Stimulated activated CD4-positive, alpha-beta T cell treated with anti-CD3 and anti-CD28 coated beads, Interleukin-2, amount 100 ng/mL, for 48 hours (primary cell): ENCODE measurements around the gene GLG1.
"Not testable (repeated sequence)": the region's sequence is repeated elsewhere in the genome, so short reads cannot be mapped to it uniquely, and the experiment has no call there.

Experiments used
- DNase-seq, 2 donors: peaks; one replicate each; pipeline ENCODE4 v3.0.0-alpha.2; 2020

GLG1 gene

DNA sequence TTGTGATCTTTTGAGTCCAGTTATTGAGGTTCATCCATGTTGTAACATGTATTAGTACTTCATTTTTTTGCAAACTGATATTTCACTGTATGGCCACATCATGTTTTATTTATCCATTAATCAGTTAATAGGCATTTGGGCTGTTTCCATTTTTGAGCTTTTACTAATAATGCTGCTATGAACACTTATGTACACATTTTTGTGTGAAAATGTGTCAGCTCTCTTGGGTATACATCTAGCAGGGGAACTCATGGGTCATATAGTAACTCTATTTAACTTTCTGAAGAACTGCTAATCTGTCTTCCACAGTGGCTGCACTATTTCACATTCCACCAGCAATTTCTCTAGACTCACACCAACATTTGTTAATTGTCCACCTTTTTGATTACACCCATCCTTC is 82.0 kb downstream of the GLG1 start:
- DNase-seq, result no peak

DNA sequence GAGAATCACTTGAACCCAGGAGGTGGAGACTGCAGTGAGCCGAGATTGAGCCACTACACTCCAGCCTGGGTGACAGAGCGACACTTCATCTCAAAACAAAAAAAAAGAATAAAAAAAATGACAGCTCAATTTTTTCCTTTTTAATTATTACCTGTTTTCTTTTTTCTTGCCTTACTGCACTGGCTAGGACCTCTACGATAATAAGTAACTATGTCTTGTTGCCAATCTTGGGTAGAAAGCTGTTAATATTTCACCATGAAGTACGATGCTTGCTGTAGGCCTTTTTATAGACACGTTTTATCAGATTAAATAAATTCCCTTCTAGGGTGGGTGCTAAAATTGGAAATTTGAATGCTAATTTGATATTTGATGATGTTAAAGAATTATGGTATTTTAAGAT is 82.8 kb downstream of the GLG1 start:
- no peak for DNase-seq

DNA sequence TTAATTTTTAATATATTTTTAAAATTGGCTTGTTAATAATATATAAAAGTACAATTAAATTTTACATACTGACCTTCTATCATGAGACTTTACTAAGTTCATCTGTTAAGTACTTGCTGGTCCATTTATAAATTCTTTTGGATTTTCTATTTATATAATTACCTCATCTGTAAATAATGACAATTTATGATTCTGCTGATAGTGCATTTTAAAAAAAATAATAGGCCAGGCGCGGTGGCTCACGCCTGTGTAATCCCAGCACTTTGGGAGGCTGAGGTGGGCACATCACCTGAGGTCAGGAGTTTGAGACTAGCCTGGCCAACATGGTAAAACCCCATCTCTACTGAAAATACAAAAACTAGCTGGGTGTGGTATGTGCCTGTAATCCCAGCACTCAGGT is 83.2 kb downstream of the GLG1 start:
- DNase-seq, result not testable (repeated sequence)

DNA sequence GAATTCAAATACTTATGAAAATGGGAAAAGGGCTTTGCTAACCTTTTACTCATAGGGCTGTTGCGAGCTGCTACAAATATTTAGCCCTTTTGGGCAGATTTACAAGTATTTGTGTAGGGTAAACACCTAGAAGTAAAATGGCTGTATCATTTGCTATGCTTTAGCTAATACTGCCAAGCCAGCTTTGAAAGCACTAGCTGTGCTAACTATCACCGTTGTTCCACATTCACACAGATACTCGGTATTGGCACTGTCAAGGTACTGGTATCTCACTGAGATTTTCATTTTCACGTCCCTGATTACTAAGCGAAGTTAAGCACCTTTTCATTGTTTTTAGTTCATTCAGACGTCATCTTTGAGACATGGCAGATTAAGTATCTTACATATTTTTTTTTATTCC is 84.8 kb downstream of the GLG1 start:
- DNase-seq, result no peak

DNA sequence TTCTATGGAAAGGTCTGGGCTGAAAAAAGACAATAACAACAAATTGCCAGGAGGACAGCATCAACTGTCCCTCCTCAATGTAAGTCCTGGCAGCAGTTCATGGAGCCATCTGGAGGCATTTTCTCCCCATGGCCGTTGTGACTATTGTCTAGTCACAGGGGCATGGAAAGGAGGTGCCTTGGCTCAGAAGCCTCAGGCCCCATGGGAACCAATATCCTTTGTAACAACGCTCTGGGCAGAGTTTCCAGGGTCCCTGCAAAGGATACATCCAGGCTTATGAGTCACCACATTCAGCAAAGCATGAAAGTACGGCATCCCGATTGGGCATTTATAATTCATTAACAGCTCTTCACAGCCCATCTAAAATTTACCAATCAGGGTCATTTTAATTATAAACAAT is 85.2 kb downstream of the GLG1 start:
- DNase-seq, result no peak

DNA sequence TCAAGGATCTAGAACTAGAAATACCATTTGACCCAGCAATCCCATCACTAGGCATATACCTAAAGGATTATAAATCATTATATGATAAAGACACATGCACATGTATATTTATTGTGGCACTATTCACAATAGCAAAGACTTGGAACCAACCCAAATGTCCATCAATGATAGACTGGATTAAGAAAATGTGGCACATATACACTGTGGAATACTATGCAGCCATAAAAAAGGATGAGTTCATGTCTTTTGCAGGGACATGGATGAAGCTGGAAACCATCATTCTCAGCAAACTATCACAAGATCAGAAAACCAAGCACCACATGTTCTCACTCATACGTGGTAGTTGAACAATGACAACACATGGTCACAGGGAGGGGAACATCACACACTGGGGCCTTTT is 88.0 kb downstream of the GLG1 start:
- not testable (repeated sequence) for DNase-seq

DNA sequence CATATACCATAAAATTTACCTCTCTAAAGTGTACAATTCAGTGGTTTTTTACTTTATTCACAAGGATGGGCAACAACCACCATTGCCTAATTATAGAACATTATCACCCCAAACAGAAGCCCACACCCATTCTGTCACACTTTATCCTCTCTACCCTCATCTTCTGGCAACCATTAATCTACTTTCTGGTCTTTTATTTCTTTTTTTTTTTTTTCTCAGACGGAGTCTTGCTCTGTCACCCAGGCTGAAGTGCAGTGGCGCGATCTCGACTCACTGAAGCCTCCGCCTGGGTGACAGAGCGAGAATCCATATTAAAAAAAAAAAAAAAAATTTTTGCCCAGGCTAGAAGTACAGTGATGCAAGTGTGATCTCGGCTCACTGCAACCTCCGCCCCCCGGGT is 95.0 kb downstream of the GLG1 start:
- DNase-seq, result no peak

DNA sequence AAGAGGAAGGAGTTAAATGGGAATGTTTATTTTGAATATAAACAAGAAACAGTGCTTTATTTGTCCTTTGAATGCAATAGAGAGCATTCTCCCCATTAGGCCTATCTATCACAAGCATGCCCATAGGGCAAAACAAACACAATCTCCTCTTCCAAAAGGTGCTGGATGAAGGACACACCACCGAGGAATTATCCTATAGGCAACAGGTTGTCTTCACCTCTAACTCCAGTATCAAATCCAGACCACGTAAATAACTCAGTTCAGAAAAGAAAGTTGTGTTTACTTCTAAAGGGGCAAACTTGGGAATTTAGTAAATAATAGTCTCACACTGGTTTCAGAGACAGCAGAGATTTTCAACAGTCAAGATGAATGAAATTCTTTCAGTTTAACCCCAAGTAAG is 101.9 kb downstream of the GLG1 start:
- no peak for DNase-seq

DNA sequence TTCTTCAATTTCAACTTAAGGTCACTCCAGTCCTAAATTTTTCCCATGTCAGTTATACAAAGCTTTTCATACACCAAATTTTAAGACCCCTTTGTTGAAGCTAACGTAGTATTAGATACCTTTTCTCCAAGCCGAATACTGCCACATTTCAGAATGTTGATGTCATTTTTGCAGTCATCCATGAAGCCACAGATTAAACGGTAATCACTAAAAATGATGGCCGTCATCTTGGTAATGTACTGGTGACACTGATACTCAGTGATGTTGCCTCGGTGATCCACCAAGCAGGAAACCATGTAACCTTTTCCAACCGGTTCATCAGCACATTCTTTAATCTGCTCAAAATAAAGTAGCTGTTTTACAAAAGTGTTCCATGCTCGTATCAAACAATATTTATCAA is 103.5 kb downstream of the GLG1 start:
- no peak for DNase-seq

DNA sequence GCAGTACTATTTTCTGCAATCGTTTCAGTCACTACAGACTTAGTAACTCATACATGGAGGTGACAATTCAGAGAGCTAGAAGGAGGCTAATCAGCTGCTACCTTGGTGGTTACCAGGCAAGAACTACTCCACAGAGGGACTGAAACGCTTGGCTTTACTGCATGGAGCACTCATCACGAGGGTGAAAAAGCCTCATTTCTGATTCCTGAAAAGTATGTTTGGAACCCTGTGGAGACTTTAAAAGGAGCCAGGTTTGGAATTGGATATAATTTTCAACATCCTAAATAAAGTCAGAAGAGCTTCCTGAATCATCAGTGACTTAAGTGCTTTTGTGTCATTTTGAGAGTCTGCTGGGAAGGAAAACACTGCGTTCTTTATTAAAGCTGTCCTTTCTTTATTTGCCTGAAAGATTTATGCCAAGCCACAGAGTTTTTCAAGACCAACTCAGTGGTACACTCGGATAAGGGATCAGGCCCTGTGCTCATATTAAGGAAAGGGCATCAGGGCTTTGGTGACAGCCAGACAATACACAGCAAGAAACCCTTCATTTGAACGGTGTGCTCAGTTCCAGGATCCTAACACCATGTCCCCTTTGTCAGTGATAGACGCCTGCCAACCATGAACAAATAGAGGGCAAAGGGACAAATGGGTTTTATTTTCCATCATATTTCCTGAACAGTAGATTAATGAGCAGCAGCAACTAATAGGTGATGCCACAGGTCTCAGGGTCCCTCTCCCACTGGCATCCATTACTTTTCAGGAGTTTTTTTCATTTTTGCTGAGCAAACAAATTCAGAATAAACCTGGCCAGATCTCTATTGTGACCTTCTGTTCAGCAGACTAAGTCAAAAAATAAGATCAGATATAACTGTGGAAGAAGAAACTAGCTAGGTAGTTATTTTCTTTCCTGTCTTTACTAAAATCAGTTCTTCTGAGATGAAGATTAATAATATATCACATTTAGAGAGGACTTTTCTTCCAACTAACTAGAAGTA is 105.1 kb downstream of the GLG1 start:
- no peak for DNase-seq

DNA sequence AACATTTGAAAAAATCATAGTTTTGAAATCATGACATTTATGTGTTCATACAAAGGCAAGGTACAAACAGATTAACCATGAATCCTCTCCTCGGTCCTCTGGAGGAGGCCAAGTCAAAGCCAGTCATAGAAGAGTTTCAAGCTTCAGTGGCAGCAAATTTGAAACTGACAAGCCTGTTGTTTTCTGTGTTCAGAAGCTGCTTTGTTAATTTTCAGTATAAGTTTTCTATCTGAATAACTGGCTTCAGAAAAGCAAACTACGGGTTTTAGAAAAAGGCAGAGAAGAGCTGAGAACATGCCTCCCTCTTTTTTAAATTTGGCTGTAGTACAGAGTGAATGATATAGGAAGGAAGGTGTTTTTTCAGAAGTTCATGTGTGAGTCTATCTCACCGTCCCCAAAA is 106.0 kb downstream of the GLG1 start:
- no peak for DNase-seq

DNA sequence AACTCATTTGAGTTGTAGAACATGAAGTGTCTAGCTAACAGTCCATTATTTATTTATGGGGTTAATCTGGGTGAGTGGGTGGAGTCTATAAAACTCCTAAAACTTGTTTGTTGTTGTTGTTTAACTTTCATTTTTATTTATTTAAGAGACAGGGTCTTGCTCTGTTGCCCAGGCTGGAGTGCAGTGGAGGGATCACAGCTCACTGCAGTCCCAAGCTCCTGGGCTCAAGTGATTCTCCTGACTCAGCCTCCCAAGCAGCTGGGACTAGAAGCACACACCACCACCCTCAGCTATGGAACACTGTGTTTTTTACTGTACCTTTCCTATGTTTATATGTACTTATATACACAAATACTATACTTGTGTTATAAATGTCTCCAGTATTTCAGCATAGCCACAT is 107.8 kb downstream of the GLG1 start:
- no peak for DNase-seq

DNA sequence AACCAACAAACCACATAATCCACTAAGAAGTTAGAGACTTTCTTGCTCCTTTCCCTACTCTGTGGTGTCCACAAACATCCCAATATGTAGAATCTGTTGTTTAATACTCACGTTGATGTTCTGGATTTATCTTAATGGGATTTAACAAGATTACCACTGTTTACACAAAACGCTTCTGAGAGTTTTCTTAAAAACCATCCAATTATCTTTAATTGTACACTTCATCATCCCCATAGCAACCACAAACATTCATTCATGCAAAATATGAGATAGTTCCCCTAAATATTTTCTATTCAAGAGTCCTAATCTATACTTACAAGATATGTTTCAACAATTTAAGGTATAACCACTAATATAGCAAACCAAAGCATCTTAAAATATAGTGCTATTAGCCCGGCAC is 109.2 kb downstream of the GLG1 start:
- DNase-seq, result no peak

DNA sequence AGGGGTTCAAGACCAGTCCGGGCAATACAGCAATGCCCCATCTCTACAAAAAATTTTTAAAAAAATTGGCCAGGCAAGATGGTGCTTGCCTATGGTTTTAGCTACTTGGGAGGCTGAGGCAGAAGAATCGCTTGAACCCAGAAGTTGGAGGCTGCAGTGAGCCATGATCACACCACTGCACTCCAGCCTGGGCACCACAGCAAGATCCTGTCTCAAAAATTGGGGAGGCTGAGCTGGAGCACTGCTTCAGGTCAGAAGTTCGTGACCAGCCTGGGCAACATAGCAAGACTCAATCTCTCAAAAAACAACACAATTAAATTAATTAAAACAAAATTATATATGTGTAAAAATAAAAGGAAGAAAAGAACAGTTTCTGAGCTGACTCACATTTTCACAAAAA is 110.9 kb downstream of the GLG1 start:
- no peak for DNase-seq

DNA sequence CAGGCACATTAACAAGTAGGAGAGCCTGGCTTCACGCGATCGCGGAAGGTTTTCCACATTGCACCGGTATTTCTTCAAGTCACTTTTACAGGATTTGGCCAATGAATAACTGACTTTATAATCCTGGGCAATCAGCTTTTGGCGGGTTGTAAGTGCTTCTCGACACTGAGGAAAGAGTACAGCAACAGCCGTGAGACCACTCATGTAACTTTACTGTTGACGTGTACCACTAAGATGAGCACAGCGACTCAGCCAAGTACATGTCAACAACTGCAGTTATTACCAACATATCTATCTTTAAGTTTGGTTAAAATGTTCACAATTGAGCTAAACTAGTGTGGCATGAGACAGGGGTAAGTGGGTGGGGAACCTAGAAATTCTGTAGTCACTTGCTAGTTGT is 113.9 kb downstream of the GLG1 start:
- DNase-seq, result no peak

DNA sequence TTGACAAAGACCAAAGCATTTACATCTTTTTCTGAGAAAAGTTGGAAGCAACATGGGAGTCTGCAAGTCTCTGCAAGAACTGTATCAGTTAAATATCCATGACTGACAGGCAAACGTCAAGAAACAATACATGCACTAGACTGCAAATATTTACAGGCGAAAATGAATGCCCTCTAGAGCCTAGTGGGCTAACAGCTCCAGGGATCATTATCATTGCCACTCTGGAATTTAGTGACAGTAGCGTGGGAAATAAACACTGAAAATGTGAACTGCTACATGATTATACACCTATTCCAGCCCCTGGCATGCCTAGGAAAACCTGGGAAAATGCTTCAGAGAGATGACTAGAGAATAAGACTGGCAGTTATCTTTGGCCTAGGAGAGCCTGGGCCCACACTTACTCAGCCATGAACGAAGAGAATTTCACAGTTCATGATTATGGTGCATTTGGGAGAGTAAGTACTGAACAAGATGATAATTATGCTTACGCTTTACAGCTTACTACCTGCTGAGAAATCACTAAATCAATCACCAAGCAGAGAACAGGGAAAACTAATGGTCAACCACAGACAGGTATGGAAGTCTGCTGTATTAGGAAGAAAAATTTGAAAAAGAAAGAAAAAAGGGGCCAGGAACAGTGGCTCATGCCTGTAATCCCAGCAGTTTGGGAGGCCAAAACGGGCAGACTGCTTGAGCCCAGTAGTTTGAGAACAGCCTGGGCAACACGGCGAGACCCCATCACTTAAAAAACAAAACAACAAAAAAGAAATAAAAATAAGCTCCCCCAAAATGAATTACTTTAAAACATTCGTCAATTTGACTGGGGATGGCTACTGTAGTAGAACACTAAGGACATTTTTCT is 119.0 kb downstream of the GLG1 start:
- no peak for DNase-seq

DNA sequence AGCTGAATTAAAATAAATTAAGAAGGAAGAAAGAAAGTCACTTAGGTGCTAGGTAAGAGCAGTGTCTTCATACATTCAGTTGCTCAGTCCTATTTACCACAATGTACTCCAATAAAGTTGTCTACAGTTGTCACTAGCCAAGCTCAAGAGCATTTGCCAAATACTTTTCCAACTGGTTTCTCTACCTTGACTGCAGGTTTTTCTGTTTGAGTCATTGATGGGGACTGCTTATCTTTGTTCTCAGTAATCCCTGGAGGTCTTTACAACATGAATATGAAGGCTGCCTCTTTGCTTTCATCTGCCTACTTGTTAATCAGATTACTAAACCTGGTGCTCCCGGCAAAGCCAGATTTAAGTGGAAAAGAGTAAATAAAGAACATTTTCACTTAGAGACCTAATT is 121.0 kb downstream of the GLG1 start:
- DNase-seq, result no peak

DNA sequence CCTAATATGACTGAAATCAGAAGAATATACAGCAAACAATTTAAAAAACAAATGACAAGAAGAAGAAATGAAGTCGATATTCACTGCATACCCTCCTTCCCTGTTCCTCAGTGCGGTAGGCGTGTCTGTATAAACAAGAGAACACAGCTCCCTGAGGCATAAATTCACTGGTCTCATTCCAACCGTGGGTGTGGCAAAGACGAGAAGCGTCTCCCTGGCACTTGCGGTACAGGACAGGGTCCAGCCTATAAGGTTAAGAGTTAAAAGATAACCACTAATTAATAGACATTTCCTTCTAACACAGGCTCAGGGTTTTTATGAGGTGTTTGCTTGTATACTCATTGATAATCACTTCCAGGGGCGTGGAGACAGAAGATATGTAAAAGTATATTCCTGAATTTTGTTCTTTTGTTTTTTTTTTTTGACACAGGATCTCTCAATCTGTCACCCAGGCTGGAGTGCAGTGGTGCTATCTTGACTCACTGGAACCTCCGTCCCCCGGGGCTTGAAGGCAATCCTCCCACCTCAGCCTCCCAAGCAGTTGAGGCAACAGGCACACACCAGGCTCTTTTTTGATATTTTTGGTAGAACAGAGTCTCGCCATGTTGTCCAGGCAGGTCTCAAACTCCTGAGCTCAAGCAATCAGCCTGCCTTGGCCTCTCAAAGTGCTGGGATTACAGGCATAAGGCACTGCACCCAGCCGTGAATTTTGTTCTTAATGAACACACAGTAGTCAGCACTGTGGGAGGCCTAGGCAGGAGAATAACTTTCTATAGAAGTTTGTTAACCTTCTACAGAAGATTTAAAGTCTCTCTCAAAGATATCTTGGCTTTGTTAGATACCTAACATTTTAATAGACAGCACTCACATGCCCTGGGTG is 126.5 kb downstream of the GLG1 start:
- no peak for DNase-seq

DNA sequence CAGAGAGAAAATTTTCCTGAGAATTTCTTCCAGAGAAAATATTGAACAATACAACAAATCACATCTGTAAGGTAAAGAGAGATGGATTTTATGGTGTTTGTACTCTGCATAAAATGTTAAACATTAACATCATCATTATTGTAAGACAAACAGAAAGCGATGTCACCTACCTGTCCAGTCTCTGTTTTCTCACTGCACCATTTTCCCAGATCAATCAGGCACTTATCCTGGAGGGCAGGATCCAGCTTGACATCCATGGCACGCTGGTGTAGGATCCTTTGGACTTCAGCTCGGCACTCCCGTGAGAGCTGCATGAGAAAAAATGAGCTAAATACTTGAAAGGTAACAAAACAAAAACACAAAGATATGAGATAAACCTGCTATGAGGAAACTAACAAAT is 129.7 kb downstream of the GLG1 start:
- no peak for DNase-seq

DNA sequence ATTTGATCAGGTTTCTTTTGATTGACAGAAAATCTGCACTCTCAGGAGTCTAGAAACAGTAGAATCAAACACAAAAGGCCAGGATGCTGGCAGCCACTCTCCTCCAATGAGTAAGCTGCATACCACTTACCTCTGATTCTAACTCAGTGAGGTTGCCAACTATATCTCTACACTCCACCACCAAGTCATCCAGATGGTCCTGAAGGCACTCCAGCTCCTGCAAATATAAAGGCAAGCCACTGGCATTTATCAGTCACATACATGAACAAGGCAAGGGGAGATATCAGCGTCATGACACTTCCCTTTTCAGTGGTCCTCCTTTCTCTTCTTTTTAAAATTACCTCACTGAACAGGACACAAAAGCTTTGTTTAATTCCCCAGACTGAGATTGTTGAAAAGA is 132.5 kb downstream of the GLG1 start:
- no peak for DNase-seq

DNA sequence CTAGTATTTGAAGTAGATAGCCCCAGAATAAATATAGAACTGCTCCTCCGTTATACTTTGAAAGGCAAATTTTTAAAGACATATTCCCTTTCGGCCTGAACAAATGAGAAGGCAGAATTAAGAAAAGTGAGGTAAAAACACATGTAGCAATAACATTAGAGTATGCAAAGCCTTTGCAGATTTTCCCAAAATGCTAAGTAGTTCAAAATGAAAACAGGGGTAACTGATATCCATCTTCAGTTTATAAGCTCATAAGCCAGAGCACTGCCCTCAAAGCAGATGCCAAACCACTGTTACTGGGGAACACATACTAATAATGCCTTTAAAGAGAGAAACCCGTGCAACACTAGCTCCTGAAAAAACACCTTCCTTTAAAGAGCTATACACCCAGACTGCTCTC is 134.4 kb downstream of the GLG1 start:
- no peak for DNase-seq

DNA sequence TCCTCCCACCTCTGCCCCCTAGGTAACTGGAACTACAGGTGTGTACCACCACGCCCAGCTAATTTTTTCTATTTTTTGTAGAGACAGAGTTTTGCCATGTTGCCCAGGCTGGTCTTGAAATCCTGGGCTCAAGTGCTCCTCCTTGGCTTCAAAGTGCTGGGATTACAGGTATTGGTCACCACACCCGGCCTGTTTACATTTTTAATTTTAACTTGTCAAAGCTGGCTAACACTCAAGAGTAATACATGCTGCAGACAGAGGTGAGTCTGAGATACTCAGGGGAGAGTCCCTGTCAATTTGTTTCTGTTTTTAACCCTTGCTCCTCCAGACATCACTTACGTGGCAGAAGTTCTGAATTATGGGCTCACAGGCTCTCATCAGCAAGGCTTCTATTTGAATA is 134.9 kb downstream of the GLG1 start:
- DNase-seq, result no peak

DNA sequence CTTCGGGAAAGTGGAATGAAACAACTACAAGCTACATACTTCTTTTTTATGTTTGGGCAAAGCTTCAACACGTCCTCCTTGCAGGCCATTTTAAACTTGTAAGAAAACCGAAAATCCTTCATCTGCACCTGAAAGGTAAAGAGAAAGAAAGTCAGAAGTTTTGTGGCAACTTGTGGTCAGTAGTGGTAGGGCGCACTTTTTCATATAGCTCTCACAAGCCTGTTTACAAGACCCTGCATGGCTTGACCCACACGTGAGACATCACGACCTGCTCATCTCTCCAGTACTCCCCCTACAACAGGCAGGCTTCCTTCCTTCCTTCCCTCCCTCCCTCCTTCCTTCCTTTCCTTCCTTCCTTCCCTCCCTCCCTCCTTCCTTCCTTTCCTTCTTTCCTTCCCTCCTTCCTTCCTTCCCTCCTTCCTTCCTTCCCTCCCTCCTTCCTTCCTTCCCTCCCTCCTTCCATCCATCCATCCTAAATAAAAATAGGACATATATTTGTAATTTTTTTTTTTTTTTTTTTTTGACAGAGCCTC is 136.9 kb downstream of the GLG1 start:
- no peak for DNase-seq
